ENCODE measurements around the gene ZMPSTE24. TPM values are rescaled to one million over a fixed set of nuclear protein-coding genes. Genes with fewer than 3 reads are reported as not detected.

The ZMPSTE24 gene
- total and polyA plus RNA-seq, 11 donors, result 20.3 to 45.8 (median 31.7) TPM

DNA sequence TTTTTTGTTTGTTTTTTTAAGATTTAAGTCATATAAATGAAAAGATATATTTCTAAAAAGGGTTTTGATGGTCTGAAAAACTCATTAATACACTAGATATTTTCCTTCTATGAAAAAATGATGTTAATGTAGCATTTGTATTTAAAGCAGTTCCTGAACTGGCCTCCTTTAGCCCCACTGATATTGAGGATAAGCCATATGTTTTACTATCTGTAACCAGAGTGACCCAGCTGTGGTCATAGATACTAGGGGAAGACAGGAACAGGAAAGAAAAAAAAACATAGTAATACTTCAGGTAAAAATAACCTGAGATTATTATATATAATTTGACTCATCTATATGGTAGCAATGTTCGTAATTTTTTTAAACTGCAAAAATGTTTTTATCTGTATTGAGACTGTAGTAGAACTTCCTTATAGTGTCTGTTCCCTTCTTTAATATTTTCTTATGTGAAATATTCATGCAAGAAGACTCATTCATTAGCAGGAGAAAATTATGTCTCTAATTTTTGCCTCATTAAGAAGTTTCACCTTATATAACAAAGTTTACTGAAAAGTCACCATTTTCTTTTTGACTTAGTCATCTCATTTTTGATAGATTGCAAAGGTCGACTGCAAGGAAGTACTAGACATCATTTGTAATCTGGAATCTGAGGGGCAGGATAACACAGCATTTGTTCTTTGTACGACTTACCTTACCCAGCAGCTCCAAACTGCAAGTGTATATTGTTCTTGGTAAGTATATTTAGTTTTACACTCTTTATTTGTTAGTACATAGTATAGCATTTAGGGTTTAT, 35.9 kb upstream of the ZMPSTE24 start:
- Histone ChIP-seq H3K4me3 (no peak overlapping the region), H3K4me1 (no peaks in the 10 kb centered on the region), H3K27ac (no peak overlapping the region), H3K27me3 (no peaks in the 10 kb centered on the region), H3K9me3 (no peaks in the 10 kb centered on the region), H3K36me3 (peaks cover 0 to 71% (median 46%) of the 10 kb centered on the region in 9 donors)
- WGBS, 4 donors, result 82 to 86% (median 83%) methylated on average over 3 of the region's 3 CpGs
- no peak for ATAC-seq
- TF ChIP-seq, protein P1, sequence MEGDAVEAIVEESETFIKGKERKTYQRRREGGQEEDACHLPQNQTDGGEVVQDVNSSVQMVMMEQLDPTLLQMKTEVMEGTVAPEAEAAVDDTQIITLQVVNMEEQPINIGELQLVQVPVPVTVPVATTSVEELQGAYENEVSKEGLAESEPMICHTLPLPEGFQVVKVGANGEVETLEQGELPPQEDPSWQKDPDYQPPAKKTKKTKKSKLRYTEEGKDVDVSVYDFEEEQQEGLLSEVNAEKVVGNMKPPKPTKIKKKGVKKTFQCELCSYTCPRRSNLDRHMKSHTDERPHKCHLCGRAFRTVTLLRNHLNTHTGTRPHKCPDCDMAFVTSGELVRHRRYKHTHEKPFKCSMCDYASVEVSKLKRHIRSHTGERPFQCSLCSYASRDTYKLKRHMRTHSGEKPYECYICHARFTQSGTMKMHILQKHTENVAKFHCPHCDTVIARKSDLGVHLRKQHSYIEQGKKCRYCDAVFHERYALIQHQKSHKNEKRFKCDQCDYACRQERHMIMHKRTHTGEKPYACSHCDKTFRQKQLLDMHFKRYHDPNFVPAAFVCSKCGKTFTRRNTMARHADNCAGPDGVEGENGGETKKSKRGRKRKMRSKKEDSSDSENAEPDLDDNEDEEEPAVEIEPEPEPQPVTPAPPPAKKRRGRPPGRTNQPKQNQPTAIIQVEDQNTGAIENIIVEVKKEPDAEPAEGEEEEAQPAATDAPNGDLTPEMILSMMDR (IDR thresholded peaks at IDR 0.05), result no peak
- TF ChIP-seq POLR2A (IDR thresholded peaks at IDR 0.05), result no peak
- intact Hi-C loops (cut with DNase I), result no loop called here
- DNase-seq, result no peak

DNA sequence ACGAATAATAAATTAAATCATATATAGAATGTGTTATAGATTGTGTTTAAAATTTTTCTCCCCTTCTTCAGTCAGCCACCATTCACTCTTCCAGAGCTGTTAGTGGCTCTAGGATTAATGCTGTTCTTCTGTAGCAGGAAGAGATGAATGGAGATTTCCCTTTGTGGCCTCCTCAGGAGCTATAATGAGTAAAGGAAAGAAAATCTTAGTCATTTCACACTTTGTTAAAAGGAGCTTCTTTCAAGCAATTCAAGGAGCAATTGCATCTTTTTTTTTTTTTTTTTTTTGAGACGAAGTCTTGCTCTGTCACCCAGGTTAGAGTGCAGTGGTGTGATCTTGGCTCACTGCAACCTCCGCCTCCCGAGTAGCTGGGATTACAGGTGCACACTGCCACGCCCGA, 34.0 kb upstream of the ZMPSTE24 start:
- WGBS, 4 donors, result 95 to 98% (median 96%) methylated on average over 6 of the region's 6 CpGs
- no peak for DNase-seq
- intact Hi-C loops (cut with DNase I), result no loop called here

DNA sequence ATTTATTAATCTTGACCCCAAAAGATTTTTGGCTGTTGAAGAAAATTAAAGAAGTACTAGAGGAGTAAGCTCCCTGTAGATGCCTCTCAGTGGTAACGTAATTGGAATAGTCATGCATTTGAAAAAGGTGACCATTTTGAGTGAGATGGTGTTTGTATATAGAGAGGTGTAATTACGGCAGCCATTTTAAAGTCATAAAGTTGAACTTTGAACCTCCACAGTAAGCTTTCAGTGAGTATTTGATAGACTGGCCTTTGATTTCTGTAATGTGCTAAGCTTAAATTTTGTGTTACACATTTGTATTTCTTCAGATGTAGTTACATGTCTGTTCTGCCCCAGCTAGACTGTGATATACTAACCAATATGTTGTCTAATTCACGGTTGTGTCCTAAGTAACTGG, 31.8 kb upstream of the ZMPSTE24 start:
- H3K27me3 ChIP-seq, result no peaks in the 10 kb centered on the region
- no peaks in the 10 kb centered on the region for H3K4me1 ChIP-seq
- H3K27ac ChIP-seq, result no peak overlapping the region
- intact Hi-C loops (cut with DNase I), result no loop called here
- TF ChIP-seq, protein P1 (IDR thresholded peaks at IDR 0.05), result no peak
- no peak for TF ChIP-seq POLR2A (IDR thresholded peaks at IDR 0.05)
- H3K9me3 ChIP-seq, result no peaks in the 10 kb centered on the region
- no peak for ATAC-seq
- 82 to 97% (median 96%) methylated on average over 3 of the region's 3 CpGs for WGBS, 4 donors
- peaks cover 0 to 84% (median 43%) of the 10 kb centered on the region in 9 donors for H3K36me3 ChIP-seq
- no peak for DNase-seq
- H3K4me3 ChIP-seq, result no peak overlapping the region

More for the DNA sequence above, 34.0 kb upstream of the ZMPSTE24 start:
- no peaks in the 10 kb centered on the region for H3K4me1 ChIP-seq
- TF ChIP-seq POLR2A (IDR thresholded peaks at IDR 0.05), result no peak
- TF ChIP-seq, protein P1 (IDR thresholded peaks at IDR 0.05), result no peak
- peaks cover 0 to 72% (median 33%) of the 10 kb centered on the region in 9 donors for H3K36me3 ChIP-seq
- no peak overlapping the region for H3K4me3 ChIP-seq
- H3K9me3 ChIP-seq, result no peaks in the 10 kb centered on the region
- H3K27ac ChIP-seq, result no peak overlapping the region
- H3K27me3 ChIP-seq, result no peaks in the 10 kb centered on the region
- no peak for ATAC-seq

DNA sequence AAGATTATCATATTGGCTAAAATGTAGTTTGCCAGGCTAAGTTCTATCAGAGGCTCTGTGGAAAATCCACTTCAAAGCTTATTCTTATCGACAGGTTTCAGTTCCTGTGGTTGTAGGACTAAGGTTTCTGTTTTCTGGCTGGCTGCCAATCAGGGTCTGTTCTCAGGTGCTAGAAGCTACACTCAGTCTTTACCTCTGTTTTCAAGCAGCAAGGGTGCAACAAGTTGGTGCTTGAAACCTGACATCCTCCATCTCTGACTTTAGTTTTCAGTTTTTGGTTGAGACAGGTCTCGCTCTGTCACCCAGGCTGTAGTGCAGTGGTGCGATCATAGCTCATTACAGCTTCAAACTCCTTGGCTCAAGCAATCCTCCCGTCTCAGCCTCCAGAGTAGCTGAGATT, 25.6 kb upstream of the ZMPSTE24 start:
- Histone ChIP-seq H3K4me3 (no peak overlapping the region), H3K27me3 (no peaks in the 10 kb centered on the region), H3K9me3 (no peaks in the 10 kb centered on the region), H3K36me3 (peaks cover 0 to 90% (median 70%) of the 10 kb centered on the region in 9 donors), H3K27ac (no peak overlapping the region), H3K4me1 (no peaks in the 10 kb centered on the region)
- 89 to 95% (median 91%) methylated on average over 4 of the region's 4 CpGs for WGBS, 4 donors
- no peak for DNase-seq
- no peak for ATAC-seq
- no peak for TF ChIP-seq POLR2A (IDR thresholded peaks at IDR 0.05)
- TF ChIP-seq, protein P1 (IDR thresholded peaks at IDR 0.05), result no peak
- intact Hi-C loops (cut with DNase I), result loop anchor here in 1 of 10 donors (10.0 kb wide), 1 partner anchor 52 kb away; no protein-coding TSS in a partner anchor
